ENCODE data around the gene TNFRSF1B.
A peak's percentile ranks its signal among the peaks of the same experiment; 100 is the strongest.

TNFRSF1B gene

DNA sequence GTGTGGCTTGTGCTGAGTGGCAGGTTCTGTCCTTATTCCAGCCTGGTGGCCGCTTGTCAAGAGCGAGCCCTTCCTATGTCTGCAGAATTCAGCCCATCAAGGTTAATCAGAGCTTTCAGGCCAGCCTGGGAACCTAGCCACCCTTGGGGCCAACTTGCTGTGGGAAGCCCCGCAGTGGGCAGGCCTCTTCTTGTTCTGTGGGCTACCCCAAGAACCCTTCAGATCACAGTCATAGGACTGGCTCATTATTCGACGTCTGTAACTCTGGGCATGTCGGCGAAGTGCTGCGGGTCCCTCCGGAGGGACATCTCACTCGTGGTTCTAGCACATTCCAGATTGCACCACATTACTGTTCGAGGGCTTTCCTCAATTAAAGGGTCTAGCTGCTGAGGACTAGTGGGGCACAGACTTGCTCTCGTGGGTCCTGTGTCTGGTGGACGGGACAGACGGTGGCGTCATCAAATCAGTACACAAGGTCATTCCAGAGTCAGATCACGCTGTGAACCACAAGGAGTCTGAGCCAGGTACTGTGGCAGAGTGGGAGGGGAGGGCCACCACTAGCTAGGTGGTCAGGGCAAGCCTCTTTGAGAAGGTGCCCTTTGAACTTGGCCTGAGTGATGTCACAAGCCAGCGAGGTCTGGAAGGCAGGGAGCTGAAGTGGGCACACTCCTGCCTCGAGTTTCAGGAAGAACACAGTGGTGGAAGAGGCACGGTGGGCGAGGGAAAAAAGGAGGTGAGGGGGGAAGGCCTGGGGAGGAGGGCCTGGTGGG is 20.3 kb upstream of the TNFRSF1B start:
- no peaks in the 10 kb centered on the region for H3K9me3 ChIP-seq (ENCODE audit: insufficient read depth, low read length, severe bottlenecking)
- ATAC-seq (ENCODE audit: insufficient read depth, low read depth) (peak; percentile 23; the same call in 2 of the 3 replicates), DNase-seq (no peak)
- TF ChIP-seq, protein P1, sequence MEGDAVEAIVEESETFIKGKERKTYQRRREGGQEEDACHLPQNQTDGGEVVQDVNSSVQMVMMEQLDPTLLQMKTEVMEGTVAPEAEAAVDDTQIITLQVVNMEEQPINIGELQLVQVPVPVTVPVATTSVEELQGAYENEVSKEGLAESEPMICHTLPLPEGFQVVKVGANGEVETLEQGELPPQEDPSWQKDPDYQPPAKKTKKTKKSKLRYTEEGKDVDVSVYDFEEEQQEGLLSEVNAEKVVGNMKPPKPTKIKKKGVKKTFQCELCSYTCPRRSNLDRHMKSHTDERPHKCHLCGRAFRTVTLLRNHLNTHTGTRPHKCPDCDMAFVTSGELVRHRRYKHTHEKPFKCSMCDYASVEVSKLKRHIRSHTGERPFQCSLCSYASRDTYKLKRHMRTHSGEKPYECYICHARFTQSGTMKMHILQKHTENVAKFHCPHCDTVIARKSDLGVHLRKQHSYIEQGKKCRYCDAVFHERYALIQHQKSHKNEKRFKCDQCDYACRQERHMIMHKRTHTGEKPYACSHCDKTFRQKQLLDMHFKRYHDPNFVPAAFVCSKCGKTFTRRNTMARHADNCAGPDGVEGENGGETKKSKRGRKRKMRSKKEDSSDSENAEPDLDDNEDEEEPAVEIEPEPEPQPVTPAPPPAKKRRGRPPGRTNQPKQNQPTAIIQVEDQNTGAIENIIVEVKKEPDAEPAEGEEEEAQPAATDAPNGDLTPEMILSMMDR (IDR thresholded peaks at IDR 0.05; ENCODE audit: borderline replicate concordance, extremely low read depth, low read length, poor library complexity, severe bottlenecking): no peak
- no peak for TF ChIP-seq EZH2 (IDR thresholded peaks at IDR 0.05; ENCODE audit: borderline replicate concordance, low read depth, low read length, severe bottlenecking)
- no peak overlapping the region for H2AFZ ChIP-seq (ENCODE audit: low read depth, low read length)
- H3K27ac ChIP-seq (ENCODE audit: low read length): no peak overlapping the region
- no peak overlapping the region for H3K4me3 ChIP-seq (ENCODE audit: low read depth in 1 of 2, low read length in 2 of 2)
- no peak overlapping the region for H3K4me2 ChIP-seq (ENCODE audit: insufficient read depth, low read length)
- no peaks in the 10 kb centered on the region for H3K79me2 ChIP-seq (ENCODE audit: insufficient read depth, low read length)
- 0 out of 2 replicates have a peak, but pooled peaks cover 3% of the 10 kb centered on the region for H3K36me3 ChIP-seq (ENCODE audit: insufficient read depth, low read length)
- no peaks in the 10 kb centered on the region for H4K20me1 ChIP-seq (ENCODE audit: insufficient read depth, low read length)
- no peak overlapping the region for H3K9ac ChIP-seq (ENCODE audit: low read depth, low read length)
- no peaks in the 10 kb centered on the region for H3K4me1 ChIP-seq (ENCODE audit: insufficient read depth, low read length)
- no peaks in the 10 kb centered on the region for H3K27me3 ChIP-seq (ENCODE audit: insufficient read depth, low read length, poor library complexity)

DNA sequence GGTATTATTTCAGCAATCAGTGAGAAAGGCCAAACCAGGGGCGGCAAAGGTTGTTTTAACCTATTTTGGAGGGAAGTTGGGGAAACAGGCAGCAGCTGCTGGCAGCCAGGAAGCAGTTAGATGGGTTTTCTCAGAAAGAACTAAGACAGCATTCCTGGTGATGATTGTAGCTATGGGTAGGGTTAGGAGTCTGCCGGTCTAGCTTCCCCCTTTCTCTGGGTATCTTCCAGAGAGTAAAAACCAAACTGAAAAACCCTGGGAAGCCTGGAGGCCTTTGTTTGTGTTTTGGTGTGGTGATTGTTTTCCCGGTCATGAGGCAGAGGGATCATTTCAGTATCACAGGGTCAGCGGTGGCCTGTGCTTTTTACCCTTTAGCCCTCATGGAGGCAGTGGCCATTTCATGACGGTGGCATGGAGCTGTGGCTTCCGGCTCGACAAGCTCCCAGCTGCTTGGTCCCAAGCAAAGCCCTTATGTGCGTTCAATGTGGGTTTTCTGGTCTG is 19.5 kb upstream of the TNFRSF1B start:
- no peaks in the 10 kb centered on the region for H3K27me3 ChIP-seq (ENCODE audit: insufficient read depth, low read length, poor library complexity)
- H4K20me1 ChIP-seq (ENCODE audit: insufficient read depth, low read length): no peaks in the 10 kb centered on the region
- no peaks in the 10 kb centered on the region for H3K79me2 ChIP-seq (ENCODE audit: insufficient read depth, low read length)
- 0 out of 2 replicates have a peak, but pooled peaks cover 3% of the 10 kb centered on the region for H3K36me3 ChIP-seq (ENCODE audit: insufficient read depth, low read length)
- H3K9me3 ChIP-seq (ENCODE audit: insufficient read depth, low read length, severe bottlenecking): no peaks in the 10 kb centered on the region
- no peak overlapping the region for H3K9ac ChIP-seq (ENCODE audit: low read depth, low read length)
- ATAC-seq (ENCODE audit: insufficient read depth, low read depth) (peak; percentile 32; the same call in 1 of the 3 replicates), DNase-seq (no peak)
- no peak overlapping the region for H3K27ac ChIP-seq (ENCODE audit: low read length)
- TF ChIP-seq, protein P1 (IDR thresholded peaks at IDR 0.05; ENCODE audit: borderline replicate concordance, extremely low read depth, low read length, poor library complexity, severe bottlenecking): no peak
- no peak for TF ChIP-seq EZH2 (IDR thresholded peaks at IDR 0.05; ENCODE audit: borderline replicate concordance, low read depth, low read length, severe bottlenecking)
- H2AFZ ChIP-seq (ENCODE audit: low read depth, low read length): no peak overlapping the region
- no peak overlapping the region for H3K4me3 ChIP-seq (ENCODE audit: low read depth in 1 of 2, low read length in 2 of 2)
- H3K4me2 ChIP-seq (ENCODE audit: insufficient read depth, low read length): no peak overlapping the region
- no peaks in the 10 kb centered on the region for H3K4me1 ChIP-seq (ENCODE audit: insufficient read depth, low read length)

DNA sequence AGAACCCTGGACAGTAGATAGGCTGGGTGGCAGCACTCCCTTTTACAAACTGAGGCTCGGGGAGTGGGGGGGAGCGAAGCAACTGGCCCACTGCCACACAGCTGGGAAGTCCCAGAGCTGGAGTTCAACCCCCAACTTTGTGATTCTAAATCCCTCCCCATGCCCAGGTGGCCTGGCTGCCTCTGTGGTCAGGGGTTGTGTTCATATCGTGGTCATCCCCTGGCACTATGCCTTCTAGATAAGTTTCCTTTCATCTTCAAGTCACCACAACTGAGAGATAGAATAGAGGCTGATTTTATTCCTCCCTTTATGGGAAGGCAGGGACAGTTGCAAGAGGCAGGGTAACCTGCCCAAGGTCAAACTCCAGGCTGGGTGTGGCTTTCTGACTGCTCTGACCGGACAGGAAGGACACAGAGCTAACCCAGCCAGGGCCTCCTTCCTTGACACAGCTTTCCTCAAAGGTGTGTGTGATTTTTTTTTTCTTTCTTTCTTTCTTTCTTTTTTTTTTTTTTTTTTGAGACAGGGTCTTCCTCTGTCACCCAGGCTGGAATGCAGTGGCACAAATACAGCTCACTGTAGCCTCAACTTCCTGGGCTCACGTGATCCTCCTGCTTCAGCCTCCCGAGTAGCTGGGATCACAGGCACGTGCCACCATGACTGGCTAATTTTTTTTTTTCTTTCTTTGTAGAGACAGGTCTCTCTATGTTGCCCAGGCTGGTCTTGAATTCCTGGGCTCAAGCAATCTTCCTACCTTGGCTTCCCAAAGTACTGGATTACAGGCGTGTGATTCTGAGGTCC is 18.4 kb upstream of the TNFRSF1B start:
- Histone ChIP-seq H3K9ac (ENCODE audit: low read depth, low read length) (no peak overlapping the region), H3K9me3 (ENCODE audit: insufficient read depth, low read length, severe bottlenecking) (no peaks in the 10 kb centered on the region), H3K4me2 (ENCODE audit: insufficient read depth, low read length) (no peak overlapping the region), H3K79me2 (ENCODE audit: insufficient read depth, low read length) (no peaks in the 10 kb centered on the region), H3K27me3 (ENCODE audit: insufficient read depth, low read length, poor library complexity) (no peaks in the 10 kb centered on the region), H3K4me1 (ENCODE audit: insufficient read depth, low read length) (no peaks in the 10 kb centered on the region), H3K4me3 (ENCODE audit: low read depth in 1 of 2, low read length in 2 of 2) (no peak overlapping the region), H3K36me3 (ENCODE audit: insufficient read depth, low read length) (0 out of 2 replicates have a peak, but pooled peaks cover 3% of the 10 kb centered on the region), H2AFZ (ENCODE audit: low read depth, low read length) (no peak overlapping the region), H3K27ac (ENCODE audit: low read length) (no peak overlapping the region), H4K20me1 (ENCODE audit: insufficient read depth, low read length) (no peaks in the 10 kb centered on the region)
- TF ChIP-seq EZH2 (IDR thresholded peaks at IDR 0.05; ENCODE audit: borderline replicate concordance, low read depth, low read length, severe bottlenecking): no peak
- TF ChIP-seq, protein P1 (IDR thresholded peaks at IDR 0.05; ENCODE audit: borderline replicate concordance, extremely low read depth, low read length, poor library complexity, severe bottlenecking): no peak
- ATAC-seq (ENCODE audit: insufficient read depth, low read depth): 0 out of 3 replicates have a peak, but pooled peaks have one; percentile 15
- DNase-seq: no peak

All from DND-41 (cell line).